Smooth muscle cell (in vitro differentiated cells): ENCODE measurements around the gene SOX30. TPM values are rescaled to one million over a fixed set of nuclear protein-coding genes. Genes with fewer than 3 reads are reported as not detected.

Experiments
- DNase-seq: peaks from one replicate; lab custom pipeline; 2025; ENCODE audit not compliant: unreplicated experiment; lab: John Stamatoyannopoulos, UW
- H2AFZ ChIP-seq: fragments of 200-600 bp; sonication (generic); 2 replicates; pipeline ENCODE4 v1.6.0; 2016; ENCODE audit warnings: antibody characterized with exemption, low read depth, mild to moderate bottlenecking
- H3F3A ChIP-seq: fragments of 200-600 bp; sonication (generic); 2 replicates; pipeline ENCODE4 v1.6.0; 2017; ENCODE audit warnings: antibody characterized with exemption, low read depth
- H3K27ac ChIP-seq: fragments of 200-600 bp; sonication (generic); 2 replicates; pipeline ENCODE4 v1.5.1; 2016; ENCODE audit warnings: low read depth, mild to moderate bottlenecking
- H3K27me3 ChIP-seq: fragments of 200-600 bp; sonication (generic); 2 replicates; pipeline ENCODE4 v1.6.1; 2016; ENCODE audit warnings: low read depth, mild to moderate bottlenecking
- H3K36me3 ChIP-seq: fragments of 200-600 bp; sonication (generic); 2 replicates; pipeline ENCODE4 v1.5.1; 2016; ENCODE audit warnings: low read depth
- H3K4me1 ChIP-seq: fragments of 200-600 bp; sonication (generic); 2 replicates; pipeline ENCODE4 v1.5.1; 2016; ENCODE audit warnings: low read depth
- H3K4me2 ChIP-seq: fragments of 200-600 bp; sonication (generic); 2 replicates; pipeline ENCODE4 v1.6.0; 2016; ENCODE audit warnings: mild to moderate bottlenecking
- H3K4me3 ChIP-seq: fragments of 200-600 bp; sonication (generic); 2 replicates; pipeline ENCODE4 v1.5.1; 2016; ENCODE audit warnings: mild to moderate bottlenecking
- H3K79me2 ChIP-seq: fragments of 200-600 bp; sonication (generic); 2 replicates; pipeline ENCODE4 v1.6.0; 2016; ENCODE audit warnings: low read depth, mild to moderate bottlenecking
- H3K9ac ChIP-seq: fragments of 200-600 bp; sonication (generic); 2 replicates; pipeline ENCODE4 v1.6.0; 2016; ENCODE audit warnings: low read depth
- H3K9me3 ChIP-seq: fragments of 200-600 bp; sonication (generic); replicated peaks from 2 replicates; pipeline ENCODE4 v1.5.1; 2016; ENCODE audit warnings: low read depth
- H4K20me1 ChIP-seq: fragments of 200-600 bp; sonication (generic); 2 replicates; pipeline ENCODE4 v1.6.0; 2016; ENCODE audit warnings: low read depth
- CTCF ChIP-seq: fragments of 200-600 bp; sonication (generic); IDR thresholded peaks from 2 replicates; pipeline ENCODE4 v1.5.1; 2017; ENCODE audit warnings: borderline replicate concordance, mild to moderate bottlenecking, antibody characterized with exemption; ENCODE audit not compliant: insufficient read depth, poor library complexity, severe bottlenecking
- WGBS: methylation state at CpG from one replicate; pipeline ENCODE4 v1.1.7; 2016; ENCODE audit warnings: low lambda C conversion rate; 5-methylcytosine and 5-hydroxymethylcytosine counted together
- polyA plus RNA-seq: library from polyadenylated mRNA; unstranded; fragments of >200 nt; fragmentation: Nextera tagmentation; extraction: Ambion mirVana; gene quantifications from 2 replicates; pipeline ENCODE4 v1.2.1, GENCODE V29; 2016
- total RNA-seq: library from RNA; depleted of rRNA; stranded (reverse); fragments of >200 nt; gene quantifications from 2 replicates; pipeline ENCODE4 v1.2.3, GENCODE V29; 2014

SOX30 gene
- total and polyA plus RNA-seq, 2 experiments from 2014 or later = 0.38 to 1.5 TPM

- Histone ChIP-seq H4K20me1 (no peaks in the 10 kb centered on the region), H3K9ac (no peak overlapping the region), H3K4me2 (no peak overlapping the region), H3K79me2 (no peaks in the 10 kb centered on the region), H3K4me1 (peaks cover 3% of the 10 kb centered on the region), H3K27ac (peak overlapping the region; percentile 2), H3K36me3 (no peaks in the 10 kb centered on the region), H3K27me3 (no peaks in the 10 kb centered on the region), H3F3A (no peaks in the 10 kb centered on the region), H2AFZ (peak overlapping the region; percentile 2), H3K9me3 (no peaks in the 10 kb centered on the region), H3K4me3 (no peak overlapping the region)
- DNase-seq = no peak
- WGBS = 57% methylated on average over 5 of the region's 5 CpGs
- TF ChIP-seq CTCF = no peak
Measured at GRCh38 chr5:157610990-157611389, 41.2 kb downstream of the SOX30 start.

GRCh38 chr5:157608972-157609565 is 43.2 kb downstream of the SOX30 start:
- Histone ChIP-seq H3K4me3 (no peak overlapping the region), H3K4me1 (peaks cover 3% of the 10 kb centered on the region)

GRCh38 chr5:157607371-157608161 is 44.7 kb downstream of the SOX30 start:
- WGBS = 24% methylated on average over 7 of the region's 7 CpGs
- H3K27me3 ChIP-seq = no peaks in the 10 kb centered on the region
- no peaks in the 10 kb centered on the region for H3F3A ChIP-seq
- H3K9me3 ChIP-seq = no peaks in the 10 kb centered on the region
- H3K36me3 ChIP-seq = no peaks in the 10 kb centered on the region
- peak overlapping the region; percentile 94 for H3K27ac ChIP-seq
- H3K79me2 ChIP-seq = no peaks in the 10 kb centered on the region
- H3K9ac ChIP-seq = peak overlapping the region; percentile 67
- H4K20me1 ChIP-seq = no peaks in the 10 kb centered on the region
- H3K4me1 ChIP-seq = peaks cover 3% of the 10 kb centered on the region
- peak overlapping the region; percentile 42 for H3K4me2 ChIP-seq
- peak overlapping the region; percentile 28 for H2AFZ ChIP-seq
- no peak for DNase-seq
- no peak for TF ChIP-seq CTCF
- H3K4me3 ChIP-seq = no peak overlapping the region

More at GRCh38 chr5:157608972-157609565, 43.2 kb downstream of the SOX30 start:
- Histone ChIP-seq H2AFZ (no peak overlapping the region), H3K79me2 (no peaks in the 10 kb centered on the region), H4K20me1 (no peaks in the 10 kb centered on the region), H3K27ac (peak overlapping the region; percentile 94), H3K9me3 (no peaks in the 10 kb centered on the region), H3K36me3 (no peaks in the 10 kb centered on the region), H3K4me2 (no peak overlapping the region), H3K27me3 (no peaks in the 10 kb centered on the region), H3F3A (no peaks in the 10 kb centered on the region), H3K9ac (no peak overlapping the region)
- TF ChIP-seq CTCF = no peak
- WGBS = 68% methylated on average over 8 of the region's 8 CpGs
- no peak for DNase-seq
